ENCODE data around the gene FAF2.
"Not testable (repeated sequence)": the region's sequence is repeated elsewhere in the genome, so short reads cannot be mapped to it uniquely, and the experiment has no call there.

FAF2 gene

DNA sequence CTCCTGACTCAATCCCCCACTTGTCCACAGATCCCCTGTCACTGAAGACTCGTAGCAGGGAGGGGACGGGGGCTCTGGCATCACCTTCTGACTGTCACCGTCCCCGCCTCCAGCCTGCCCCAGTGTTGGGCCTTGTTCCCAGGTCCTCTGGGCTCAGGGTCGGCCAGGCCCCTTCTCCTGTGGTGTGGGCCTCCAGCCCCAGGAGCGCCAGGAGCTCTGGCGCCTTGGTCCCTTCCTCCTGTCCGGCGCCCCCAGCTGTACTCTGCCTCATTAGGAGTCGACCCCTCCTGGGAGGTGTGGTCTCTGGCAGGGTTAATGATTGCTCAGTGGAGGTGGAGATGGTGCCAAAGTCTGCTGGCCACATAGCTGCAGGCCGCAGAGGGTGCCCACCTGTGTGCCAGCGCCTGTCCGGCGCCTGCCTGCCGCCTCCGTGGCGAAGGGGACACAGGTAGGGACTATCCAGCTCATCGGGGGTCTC, 100.8 kb downstream of the FAF2 start, which contains the start of gene CDHR2:
Gene CDHR2, plus strand, starts transcription at position 376 of the 478 bp plus-strand sequence. CDS start 16,011 bp downstream, outside the sequence.
- DNase-seq, result no peak

DNA sequence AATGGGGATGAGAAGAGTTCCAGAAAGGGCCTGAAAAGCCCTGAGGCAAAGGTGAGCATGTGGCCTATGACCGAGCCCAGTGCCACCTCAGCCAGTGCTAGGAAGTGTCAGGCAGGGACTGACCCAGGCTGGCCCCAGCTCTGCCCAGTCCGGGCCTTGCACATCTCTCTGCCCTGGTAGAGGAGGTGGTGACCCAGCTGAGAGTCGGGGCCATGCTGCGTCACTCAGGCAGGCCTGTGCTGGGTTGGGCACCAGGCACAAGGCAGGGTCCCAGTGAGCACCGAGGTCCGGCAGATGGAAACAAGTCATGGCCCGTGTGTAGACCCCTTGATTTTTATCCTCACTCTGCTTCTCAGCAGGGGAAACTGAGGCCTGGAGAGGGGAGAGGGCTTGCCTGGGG, 101.7 kb downstream of the FAF2 start:
- no peak for DNase-seq

DNA sequence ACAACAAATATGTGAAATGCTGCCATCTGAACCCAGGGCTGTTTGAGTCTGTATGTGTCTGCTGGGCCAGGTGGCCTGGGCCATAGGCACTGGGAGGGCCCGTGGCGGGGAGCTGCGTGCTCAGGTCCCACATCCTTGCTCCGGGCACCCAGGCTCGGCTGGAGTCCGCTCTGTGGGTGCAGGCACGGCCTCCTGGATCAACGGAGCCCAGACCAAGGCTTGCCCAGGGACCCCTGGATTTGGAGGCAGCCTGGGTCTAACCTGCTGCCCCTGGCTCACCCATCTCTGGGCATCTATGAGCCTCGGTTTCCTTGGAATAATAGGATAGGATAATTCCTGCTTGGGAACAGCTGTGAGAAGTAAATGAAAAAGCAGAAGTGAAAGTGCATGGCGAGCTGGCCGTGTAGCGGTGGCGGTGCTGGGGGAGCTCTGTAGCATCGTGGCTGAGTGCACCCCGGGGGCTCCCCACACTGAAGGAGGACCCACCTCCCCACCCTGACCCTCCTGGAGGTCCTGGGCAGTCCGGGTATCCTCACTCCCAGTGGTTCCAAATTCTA, 102.2 kb downstream of the FAF2 start:
- DNase-seq, result no peak

DNA sequence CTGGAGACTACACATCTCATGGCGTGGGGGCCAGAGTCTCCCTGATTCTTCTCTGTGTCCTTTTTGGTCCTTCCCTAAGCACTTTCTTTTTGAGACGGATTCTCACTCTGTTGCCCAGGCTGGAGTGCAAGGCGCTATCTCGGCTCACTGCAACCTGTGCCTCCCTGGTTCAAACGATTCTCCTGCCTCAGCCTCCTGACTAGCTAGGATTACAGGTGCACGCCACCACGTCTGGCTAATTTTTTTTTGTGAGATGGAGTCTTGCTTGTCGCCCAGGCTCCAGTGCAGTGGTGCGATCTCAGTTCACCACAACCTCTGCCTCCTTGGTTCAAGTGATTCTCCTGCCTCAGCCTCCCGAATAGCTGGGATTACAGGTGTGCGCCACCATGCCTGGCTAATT, 102.8 kb downstream of the FAF2 start:
- not testable (repeated sequence) for DNase-seq

GRCh38 chr5:176552332-176552869, 104.2 kb downstream of the FAF2 start:
- no peak for DNase-seq

- DNase-seq, result no peak
These were observed 105.3 kb downstream of the FAF2 start for GRCh38 chr5:176553260-176554085.

DNA sequence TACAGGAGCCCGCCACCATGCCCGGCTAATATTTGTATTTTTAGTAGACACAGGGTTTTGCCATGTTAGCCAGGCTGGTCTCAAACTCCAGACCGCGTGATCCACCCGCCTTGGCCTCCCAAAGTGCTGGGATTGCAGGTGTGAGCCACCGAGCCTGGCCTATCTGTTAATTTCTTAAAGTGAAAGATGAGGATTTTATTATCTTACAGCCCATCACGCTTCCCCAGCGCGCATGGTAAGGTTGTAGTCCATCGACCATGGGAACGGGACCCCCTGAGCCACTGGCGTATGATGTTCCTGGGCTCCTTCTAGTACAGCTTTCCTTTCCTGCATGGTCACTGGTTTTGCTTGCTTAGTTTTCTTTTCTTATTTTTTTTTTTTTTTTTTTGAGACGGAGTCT, 109.7 kb downstream of the FAF2 start:
- no peak for DNase-seq
